GM21786 (cell line): Measurements from ENCODE around the gene PSTK.

Experiments
- ATAC-seq: cut with Tn5 transposase; IDR thresholded peaks from one replicate; pipeline ENCODE4 v1.9.1; 2021; ENCODE audit not compliant: unreplicated experiment

Gene PSTK

GRCh38 chr10:123019264-123019663, 39.1 kb downstream of the PSTK start:
- no peak for ATAC-seq

- no peak for ATAC-seq
Measured at GRCh38 chr10:123019941-123020703, 39.9 kb downstream of the PSTK start.

GRCh38 chr10:123021517-123021916, 41.3 kb downstream of the PSTK start:
- ATAC-seq: no peak

GRCh38 chr10:123024540-123024939, 44.3 kb downstream of the PSTK start:
- no peak for ATAC-seq

GRCh38 chr10:123026302-123026701, 46.1 kb downstream of the PSTK start:
- no peak for ATAC-seq

GRCh38 chr10:123027861-123028260, 47.7 kb downstream of the PSTK start:
- no peak for ATAC-seq

- ATAC-seq: no peak
Measured at GRCh38 chr10:123031124-123031523, 50.9 kb downstream of the PSTK start.

GRCh38 chr10:123034332-123034731, 54.1 kb downstream of the PSTK start:
- ATAC-seq: no peak

- no peak for ATAC-seq
Measured at GRCh38 chr10:123035467-123036086, 55.4 kb downstream of the PSTK start.

- peak; percentile 37 for ATAC-seq
Measured at GRCh38 chr10:123038782-123039631, 58.8 kb downstream of the PSTK start.

- ATAC-seq: no peak
Measured at GRCh38 chr10:123039632-123039930, 59.4 kb downstream of the PSTK start.
